ENCODE data around the gene VPS37B.

Gene VPS37B

GRCh38 chr12:122837306-122838265 is 58.3 kb downstream of the VPS37B start:
- H3K4me3 ChIP-seq (ENCODE audit: control insufficient read depth, low read depth, low read length), result no peak overlapping the region
- no peak for TF ChIP-seq CTCF (IDR thresholded peaks at IDR 0.05; ENCODE audit: control insufficient read depth, insufficient read depth, low read depth, low read length, missing control alignments)
- no peak for DNase-seq (ENCODE audit: low read depth)

DNA sequence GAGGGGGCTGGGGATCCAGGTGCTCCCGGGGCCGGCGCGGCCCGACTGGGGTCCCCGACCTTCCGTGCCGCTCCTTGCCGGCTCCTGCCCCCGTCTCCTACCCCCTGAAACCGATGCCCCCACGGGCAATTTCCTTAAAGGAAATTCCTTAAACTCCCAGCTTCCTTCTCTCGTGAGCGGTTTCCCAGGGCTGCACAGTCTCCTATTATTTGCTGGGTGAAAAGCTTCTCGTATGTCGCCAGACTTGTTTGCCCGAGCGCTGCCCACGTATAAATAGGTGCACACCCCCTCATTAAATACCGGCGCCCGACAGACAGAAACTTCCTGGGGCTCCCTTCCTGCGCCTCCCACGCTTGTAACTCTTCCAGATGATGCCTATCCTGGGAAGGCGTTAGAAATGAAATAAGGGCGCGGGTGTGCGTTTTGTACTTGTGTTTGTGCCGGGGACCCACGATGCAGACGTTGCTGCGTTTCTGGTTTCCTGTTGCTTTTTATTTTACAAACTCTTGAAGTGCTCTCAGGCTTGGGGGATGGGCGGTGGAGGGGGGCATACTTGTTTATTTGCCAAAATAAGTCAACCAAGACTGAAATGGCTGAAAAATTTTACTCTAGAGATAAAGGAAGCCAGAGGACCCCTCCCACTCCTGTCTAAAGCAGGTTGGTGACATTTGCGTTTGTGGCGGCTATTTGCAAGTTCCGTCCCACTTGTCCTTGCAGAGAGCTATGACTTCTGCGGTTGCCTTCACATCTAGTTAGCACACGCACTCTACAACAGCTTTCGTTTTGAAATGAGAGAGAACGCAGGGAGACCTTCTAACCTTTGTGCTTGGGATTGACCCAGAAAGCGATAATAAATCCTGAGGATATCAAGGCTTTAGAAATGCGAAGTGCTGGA is 59.6 kb downstream of the VPS37B start:
- no peak for TF ChIP-seq CTCF (IDR thresholded peaks at IDR 0.05; ENCODE audit: control insufficient read depth, insufficient read depth, low read depth, low read length, missing control alignments)
- DNase-seq (ENCODE audit: low read depth), result no peak
- H3K4me3 ChIP-seq (ENCODE audit: control insufficient read depth, low read depth, low read length), result peak overlapping the region; percentile 58

GRCh38 chr12:122835750-122836026 is 60.2 kb downstream of the VPS37B start:
- peak overlapping the region; percentile 58 for H3K4me3 ChIP-seq (ENCODE audit: control insufficient read depth, low read depth, low read length)
- no peak for TF ChIP-seq CTCF (IDR thresholded peaks at IDR 0.05; ENCODE audit: control insufficient read depth, insufficient read depth, low read depth, low read length, missing control alignments)
- no peak for DNase-seq (ENCODE audit: low read depth)

- no peak for DNase-seq (ENCODE audit: low read depth)
- peak within 1 kb of the TSS; percentile 58 for H3K4me3 ChIP-seq (ENCODE audit: control insufficient read depth, low read depth, low read length)
Observed at GRCh38 chr12:122834921-122835749, 60.8 kb downstream of the VPS37B start, which contains the start of gene HIP1R. Gene HIP1R, plus strand, starts transcription at chr12:122835457. Its CDS starts 94 bp downstream, at chr12:122835551.

DNA sequence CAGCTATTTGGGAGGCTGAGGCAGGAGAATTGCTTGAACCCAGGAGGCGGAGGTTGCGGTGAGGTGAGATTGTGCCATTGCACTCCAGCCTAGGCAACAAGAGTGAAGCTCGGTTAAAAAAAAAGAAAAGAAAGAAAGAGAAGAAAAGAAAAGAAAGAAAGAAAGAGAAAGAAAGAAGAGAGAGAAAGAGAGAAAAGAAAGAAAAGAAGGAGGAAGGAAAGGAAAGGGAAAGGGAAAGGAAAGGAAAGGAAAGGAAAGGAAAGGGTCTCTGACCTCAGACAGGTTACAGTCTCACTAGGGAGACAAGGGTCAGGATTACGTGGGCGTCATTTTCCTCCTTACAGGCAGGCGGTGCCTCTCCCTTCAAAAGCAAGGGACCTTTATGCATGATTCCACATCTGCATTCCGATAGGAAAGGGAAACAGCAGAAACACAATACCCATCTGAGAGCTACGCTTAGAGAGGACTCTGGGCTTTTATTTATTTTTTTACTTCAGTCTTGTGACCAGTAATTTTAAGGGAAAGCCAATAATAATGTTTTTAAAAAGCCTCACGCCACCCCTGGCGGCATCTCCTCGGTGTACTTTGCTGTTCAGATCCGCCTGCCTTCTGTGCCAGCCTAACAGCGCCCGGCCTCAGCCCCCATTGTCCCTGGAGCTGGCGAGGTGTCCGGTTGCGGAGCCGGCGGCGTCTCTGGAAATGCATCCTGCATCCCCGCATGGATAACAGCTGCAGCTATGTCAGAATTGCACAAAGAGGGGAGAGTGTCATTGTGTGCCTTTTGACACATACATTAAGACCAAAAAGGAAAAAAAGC is 61.6 kb downstream of the VPS37B start:
- TF ChIP-seq CTCF (IDR thresholded peaks at IDR 0.05; ENCODE audit: control insufficient read depth, insufficient read depth, low read depth, low read length, missing control alignments), result no peak
- no peak for DNase-seq (ENCODE audit: low read depth)
- H3K4me3 ChIP-seq (ENCODE audit: control insufficient read depth, low read depth, low read length), result peak overlapping the region; percentile 49

More at GRCh38 chr12:122834921-122835749, 60.8 kb downstream of the VPS37B start, which contains the start of gene HIP1R:
- no peak for TF ChIP-seq CTCF (IDR thresholded peaks at IDR 0.05; ENCODE audit: control insufficient read depth, insufficient read depth, low read depth, low read length, missing control alignments)

All from AG09309 (cell line).